GM19035 (cell line): ENCODE measurements around the gene TMEFF2.

Experiments
- ATAC-seq: cut with Tn5 transposase; IDR thresholded peaks from one replicate; pipeline ENCODE4 v1.9.1; 2021; ENCODE audit not compliant: unreplicated experiment

TMEFF2 gene

DNA sequence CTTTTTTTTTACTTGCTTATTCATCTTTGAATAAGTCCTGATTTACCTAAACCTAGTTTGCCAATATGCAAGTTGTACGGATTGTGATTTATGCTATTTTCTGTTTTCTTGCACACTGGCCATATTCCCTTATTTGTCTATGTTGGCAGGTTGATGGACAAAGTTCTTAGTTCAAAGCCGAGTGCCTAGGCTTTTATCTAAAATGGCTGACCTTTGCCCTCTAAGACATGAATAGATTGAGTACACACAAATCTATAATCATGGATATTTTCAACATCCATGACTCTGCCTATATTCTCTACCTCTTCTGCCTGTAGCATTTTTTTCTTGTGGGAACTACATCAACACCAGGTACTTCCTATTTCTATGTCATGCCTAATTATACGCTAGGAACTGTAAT is 171.7 kb downstream of the TMEFF2 start:
- no peak for ATAC-seq

- ATAC-seq: no peak
Observed at GRCh38 chr2:192017844-192018243, 176.9 kb downstream of the TMEFF2 start.

DNA sequence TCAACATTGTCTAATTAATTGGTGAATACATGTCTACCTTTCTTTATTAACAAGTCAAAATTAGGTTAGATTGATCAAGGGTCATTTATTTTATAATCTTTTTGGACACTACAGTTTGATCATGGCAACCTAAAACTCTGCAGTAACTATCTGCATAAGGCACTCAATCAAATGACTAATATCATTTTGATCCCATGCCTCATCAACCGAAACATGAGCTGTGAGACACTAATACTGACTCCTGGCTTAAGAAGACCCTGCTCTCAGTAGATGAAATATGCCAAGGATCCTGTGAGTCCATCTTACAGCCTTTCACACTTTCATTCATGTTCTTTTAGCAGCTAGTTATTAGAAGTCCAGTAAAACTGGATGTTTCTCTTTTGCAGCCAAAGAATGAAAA is 178.5 kb downstream of the TMEFF2 start:
- no peak for ATAC-seq

GRCh38 chr2:192013211-192013610 is 181.5 kb downstream of the TMEFF2 start:
- ATAC-seq: no peak

GRCh38 chr2:192011196-192011595 is 183.5 kb downstream of the TMEFF2 start:
- no peak for ATAC-seq

DNA sequence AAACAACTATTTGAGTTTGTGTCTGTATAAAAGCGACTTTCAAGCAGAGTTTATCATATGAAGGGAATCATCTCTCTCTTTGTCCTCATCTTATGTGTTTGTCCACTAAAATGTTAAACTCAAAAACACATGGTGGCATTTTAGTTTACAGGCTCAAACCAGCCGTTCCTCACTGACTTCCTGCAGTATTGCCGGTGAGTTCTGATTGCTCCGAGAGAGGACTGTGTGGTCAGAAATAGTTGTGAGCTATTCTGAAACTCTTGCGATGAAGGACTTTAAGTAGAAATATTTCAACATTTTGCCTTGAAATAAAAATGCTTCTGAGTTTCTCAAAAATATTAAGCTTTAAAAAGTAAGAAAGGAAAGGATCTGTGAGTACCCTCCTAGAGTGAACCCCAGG is 184.7 kb downstream of the TMEFF2 start:
- ATAC-seq: peak; percentile 52

- no peak for ATAC-seq
Observed at GRCh38 chr2:192007581-192008228, 187.0 kb downstream of the TMEFF2 start.

DNA sequence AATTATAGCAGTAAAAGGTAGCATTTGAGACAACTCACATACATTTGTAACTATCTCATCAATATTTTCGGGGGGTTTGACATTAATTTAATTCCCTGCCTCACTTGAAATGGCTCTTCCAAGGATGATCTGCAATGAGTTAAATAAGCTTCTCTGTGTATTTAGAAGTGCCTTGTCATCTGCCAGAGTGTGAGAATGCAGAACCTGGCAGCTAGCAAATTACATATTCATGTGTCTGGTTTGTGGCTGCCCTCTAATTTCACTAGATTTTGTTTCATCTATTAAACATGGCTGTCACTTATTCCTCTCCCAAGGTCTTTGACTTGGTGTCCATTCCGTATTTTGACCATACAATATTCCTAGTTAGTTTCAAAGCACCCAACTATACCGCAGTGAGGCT is 189.5 kb downstream of the TMEFF2 start:
- ATAC-seq: no peak

GRCh38 chr2:192004188-192004963 is 190.4 kb downstream of the TMEFF2 start:
- peak; percentile 67 for ATAC-seq

- ATAC-seq: no peak
Observed at GRCh38 chr2:192002418-192002817, 192.3 kb downstream of the TMEFF2 start.

GRCh38 chr2:192000196-192000980 is 194.3 kb downstream of the TMEFF2 start:
- ATAC-seq: no peak

DNA sequence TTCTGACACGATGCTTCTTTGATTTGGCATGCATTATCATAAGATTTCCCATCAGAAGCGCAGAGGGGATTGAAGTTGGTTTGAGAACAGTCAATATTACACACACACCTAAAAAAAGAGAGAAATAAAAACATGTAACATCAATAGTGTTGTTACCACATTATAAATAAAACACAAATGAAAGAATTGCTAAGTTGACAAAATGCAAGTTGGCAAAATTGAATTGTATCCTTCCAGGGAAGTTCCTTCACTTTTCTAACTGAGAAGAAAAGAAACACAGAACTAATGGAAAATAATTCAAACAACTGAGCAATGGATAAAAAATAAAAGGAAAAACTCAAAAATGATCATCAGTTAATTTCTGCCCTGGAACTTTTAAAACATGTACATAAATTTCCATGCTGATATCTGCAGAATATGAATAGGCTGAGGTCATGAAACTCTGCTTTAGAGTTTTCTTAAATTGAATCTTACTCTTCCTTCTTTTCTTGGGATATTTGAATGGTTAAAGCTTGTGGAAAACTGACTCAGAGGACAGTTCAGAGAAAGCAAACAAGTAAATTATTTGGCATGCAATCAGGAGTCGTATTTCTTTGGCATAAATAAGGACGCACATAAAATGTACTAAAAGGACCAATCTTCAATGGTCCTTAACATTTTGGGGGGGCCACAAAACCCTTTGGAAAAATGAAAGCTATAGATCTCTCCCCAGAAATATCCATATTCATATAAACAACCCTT is 195.5 kb downstream of the TMEFF2 start:
- no peak for ATAC-seq

DNA sequence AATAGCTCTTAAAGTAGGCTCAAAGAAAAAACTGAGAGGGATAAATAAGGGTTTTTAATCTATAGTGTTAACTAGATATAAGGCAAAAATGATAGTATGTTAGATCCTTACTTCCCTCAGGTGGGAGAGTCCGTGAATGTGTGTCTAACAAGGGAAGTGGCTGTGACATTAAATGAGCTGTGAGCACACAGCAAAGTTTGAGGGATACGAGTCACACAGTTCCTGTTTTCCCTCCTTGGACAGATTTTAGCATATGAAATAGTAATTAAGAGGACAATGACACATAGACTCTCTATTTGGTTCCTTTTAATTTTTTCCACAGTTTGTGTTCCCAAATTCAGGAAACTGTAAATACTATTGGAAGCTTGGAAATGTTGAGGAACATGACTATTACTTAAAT is 199.4 kb downstream of the TMEFF2 start:
- ATAC-seq: no peak

- ATAC-seq: no peak
Observed at GRCh38 chr2:191994749-191995148, 200.0 kb downstream of the TMEFF2 start.

- ATAC-seq: no peak
Observed at GRCh38 chr2:191991442-191991841, 203.3 kb downstream of the TMEFF2 start.

GRCh38 chr2:191985740-191986139 is 209.0 kb downstream of the TMEFF2 start:
- ATAC-seq: no peak

DNA sequence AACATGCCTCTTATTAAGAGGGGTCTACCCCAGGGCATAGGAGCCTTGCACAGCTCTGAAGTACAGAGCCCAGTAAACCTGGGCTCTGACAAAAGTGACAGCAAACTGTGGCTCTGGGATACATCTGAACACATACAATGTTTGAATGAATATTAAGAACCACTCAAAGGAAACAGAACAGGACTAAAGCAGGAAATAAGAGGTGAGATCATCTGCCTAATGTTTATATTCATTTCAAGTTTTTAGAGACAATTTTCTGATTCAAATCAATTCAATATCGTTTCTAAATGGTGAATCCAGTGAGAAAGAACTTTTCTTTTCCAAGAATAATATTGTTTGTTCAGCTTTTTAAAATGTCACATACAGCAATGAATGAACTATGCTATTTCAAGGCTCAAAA is 211.1 kb downstream of the TMEFF2 start:
- ATAC-seq: no peak

DNA sequence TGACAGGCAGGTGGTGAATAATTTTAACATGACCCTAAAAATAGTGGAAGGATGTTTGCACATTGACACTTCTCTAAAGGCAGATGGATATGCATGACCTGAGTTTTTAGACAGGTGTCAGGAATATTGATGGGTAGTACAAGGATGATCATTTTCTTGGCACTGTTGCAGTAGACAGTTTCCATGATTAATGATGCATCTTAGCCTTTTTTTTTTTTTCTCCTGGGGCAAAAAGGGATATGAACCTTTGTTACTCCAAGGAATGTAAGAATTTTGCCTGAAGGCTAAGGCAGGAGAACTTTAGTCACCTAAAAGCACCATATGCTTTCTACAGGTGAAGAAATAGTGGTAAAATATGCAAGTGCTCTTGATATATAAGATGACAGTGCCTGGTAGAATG is 211.5 kb downstream of the TMEFF2 start:
- ATAC-seq: no peak

- ATAC-seq: no peak
Observed at GRCh38 chr2:191981706-191982105, 213.0 kb downstream of the TMEFF2 start.

DNA sequence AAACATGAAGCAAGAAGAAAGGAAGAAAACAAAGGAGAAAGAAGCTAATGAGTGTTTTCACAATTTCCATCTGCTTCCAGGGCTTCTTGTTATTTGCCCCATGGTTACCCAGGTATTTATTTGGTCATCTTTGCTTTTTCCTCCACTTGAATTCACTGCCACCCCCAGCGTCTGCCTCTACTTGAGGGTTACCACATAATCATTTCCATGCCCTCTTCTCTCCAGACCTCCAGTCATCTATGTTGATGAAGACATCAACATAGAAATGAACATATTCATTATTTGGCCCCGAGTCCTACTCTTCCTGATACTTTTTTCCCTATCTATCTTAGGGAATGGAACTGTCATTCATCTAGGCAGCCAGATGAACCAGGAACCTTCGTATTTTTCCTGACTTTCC is 214.2 kb downstream of the TMEFF2 start:
- no peak for ATAC-seq

- no peak for ATAC-seq
Observed at GRCh38 chr2:191979221-191979730, 215.5 kb downstream of the TMEFF2 start.
